Activated CD8-positive, alpha-beta memory T cell treated with anti-CD3 and anti-CD28 coated beads, Interleukin-2, amount 10 ng/mL, durations not matched to agents 7 days and 5 days (primary cell): ENCODE results near the gene SNN. TPM values are rescaled to one million over a fixed set of nuclear protein-coding genes. Genes with fewer than 3 reads are reported as not detected.

ENCODE experiments used
- ATAC-seq: fragments of 150-1000 bp; cut with Tn5 transposase; one replicate; pipeline ENCODE4 v1.10.0; 2021; ENCODE audit warnings: moderate library complexity
- CTCF ChIA-PET: fragments of 350-600 bp; sonication (Branson Sonifier 250); formaldehyde crosslinking; loops from one replicate; lab custom pipeline; 2021; ENCODE audit warnings: antibody characterized with exemption; lab: Charles Lee
- DNase-seq: peaks from one replicate; pipeline ENCODE4 v3.0.0-alpha.2; 2020
- H3K27ac Mint-ChIP-seq: one replicate; pipeline ENCODE4 v1.8.0; 2021; ENCODE audit warnings: mild to moderate bottlenecking, mixed read lengths
- H3K27me3 Mint-ChIP-seq: one replicate; pipeline ENCODE4 v1.8.0; 2021; ENCODE audit warnings: mixed read lengths
- H3K36me3 Mint-ChIP-seq: one replicate; pipeline ENCODE4 v1.8.0; 2021; ENCODE audit warnings: mild to moderate bottlenecking, mixed read lengths
- H3K4me1 Mint-ChIP-seq: one replicate; pipeline ENCODE4 v1.8.0; 2021; ENCODE audit warnings: mixed read lengths
- H3K4me3 Mint-ChIP-seq: one replicate; pipeline ENCODE4 v1.8.0; 2021; ENCODE audit warnings: mild to moderate bottlenecking, moderate library complexity, mixed read lengths
- H3K9me3 Mint-ChIP-seq: one replicate; pipeline ENCODE4 v1.8.0; 2022; ENCODE audit warnings: low read depth, mixed read lengths
- total RNA-seq, 2 experiments: library from RNA; stranded (reverse); gene quantifications; one replicate each; pipeline ENCODE4 v1.2.3, GENCODE V29; 2021

Gene SNN
- total RNA-seq, 2 experiments from 2014 or later = 3.0 to 4.0 TPM

- Mint-ChIP-seq H3K36me3 (peaks cover 39% of the 10 kb centered on the region), H3K27ac (no peak overlapping the region), H3K4me1 (peaks cover 19% of the 10 kb centered on the region), H3K9me3 (no peaks in the 10 kb centered on the region), H3K4me3 (no peak overlapping the region), H3K27me3 (no peaks in the 10 kb centered on the region)
- DNase-seq (peak; percentile 29), ATAC-seq (no peak)
- CTCF ChIA-PET = interaction anchor here (1.0 to 1.1 kb wide), 2 partner anchors 9 to 310 kb away, joined by 3 to 4 read pairs; no protein-coding TSS in a partner anchor
Measured at GRCh38 chr16:11706180-11706742, 38.0 kb downstream of the SNN start.

DNA sequence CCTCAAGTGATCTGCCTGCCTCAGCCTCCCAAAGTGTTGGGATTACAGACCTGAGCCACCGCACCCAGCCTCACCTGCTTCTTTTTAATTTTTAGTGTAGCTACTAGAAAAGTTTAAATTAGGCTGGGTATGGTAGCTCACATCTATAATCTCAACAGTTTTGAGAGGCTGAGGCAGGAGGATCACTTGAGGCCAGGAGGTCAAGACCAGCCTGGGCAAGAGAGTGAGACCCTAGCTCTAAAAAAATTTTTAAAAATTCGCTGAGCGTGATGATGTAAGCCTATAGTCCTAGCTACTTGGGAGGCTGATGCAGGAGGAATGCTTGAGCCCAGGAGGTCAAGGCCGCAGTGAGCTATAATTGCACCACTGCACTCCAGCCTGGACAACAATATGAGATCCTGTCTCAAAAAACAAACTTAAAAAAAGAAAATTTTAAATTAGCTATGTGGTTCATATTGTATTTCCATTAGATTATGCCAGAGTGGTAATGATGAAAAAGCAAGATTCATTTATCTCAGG is 39.5 kb downstream of the SNN start:
- peaks cover 39% of the 10 kb centered on the region for H3K36me3 Mint-ChIP-seq
- no peak overlapping the region for H3K27ac Mint-ChIP-seq
- no peaks in the 10 kb centered on the region for H3K27me3 Mint-ChIP-seq
- H3K9me3 Mint-ChIP-seq = no peaks in the 10 kb centered on the region
- H3K4me1 Mint-ChIP-seq = peaks cover 21% of the 10 kb centered on the region
- CTCF ChIA-PET = interaction anchor here (0.9 to 1.6 kb wide), 6 partner anchors 11 to 311 kb away, joined by 3 to 4 read pairs (median 4); no protein-coding TSS in a partner anchor
- ATAC-seq (no peak), DNase-seq (no peak)
- H3K4me3 Mint-ChIP-seq = no peak overlapping the region

- ATAC-seq = no peak
- CTCF ChIA-PET = interaction anchor here (0.9 to 1.6 kb wide), 7 partner anchors 12 to 312 kb away, joined by 3 to 4 read pairs (median 4); partner anchors contain the start of gene ZC3H7A
- no peak overlapping the region for H3K27ac Mint-ChIP-seq
- no peak for DNase-seq
- H3K4me3 Mint-ChIP-seq = no peak overlapping the region
- no peaks in the 10 kb centered on the region for H3K27me3 Mint-ChIP-seq
- H3K9me3 Mint-ChIP-seq = no peaks in the 10 kb centered on the region
- H3K4me1 Mint-ChIP-seq = peaks cover 16% of the 10 kb centered on the region
- H3K36me3 Mint-ChIP-seq = peaks cover 34% of the 10 kb centered on the region
Measured at GRCh38 chr16:11708421-11708820, 40.2 kb downstream of the SNN start.

DNA sequence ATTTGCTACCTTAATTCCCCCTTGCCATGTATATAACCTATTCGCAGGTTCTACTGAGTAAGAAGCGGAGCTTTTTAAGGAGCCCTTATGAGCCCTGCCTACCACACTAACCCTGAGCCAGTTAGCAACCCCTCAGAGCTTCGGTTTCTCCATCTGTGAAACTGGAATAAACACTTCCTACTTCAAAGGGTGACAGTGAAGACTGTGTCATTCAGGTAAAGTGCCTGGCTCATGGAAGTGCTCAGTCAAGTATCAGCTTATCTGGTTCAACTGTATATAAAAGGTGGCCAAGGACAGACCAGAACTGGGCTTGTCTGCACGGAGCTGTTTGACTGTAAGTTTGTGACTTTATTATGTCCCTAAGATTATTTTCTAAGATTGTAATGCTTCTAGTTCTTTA is 43.4 kb downstream of the SNN start:
- Mint-ChIP-seq H3K36me3 (peaks cover 23% of the 10 kb centered on the region), H3K27ac (no peak overlapping the region), H3K27me3 (no peaks in the 10 kb centered on the region), H3K4me1 (peaks cover 15% of the 10 kb centered on the region), H3K4me3 (no peak overlapping the region), H3K9me3 (no peaks in the 10 kb centered on the region)
- CTCF ChIA-PET = interaction anchor here (0.6 to 6.6 kb wide), 7 partner anchors 11 to 758 kb away, joined by 3 to 62 read pairs (median 5); no protein-coding TSS in a partner anchor
- ATAC-seq (no peak), DNase-seq (no peak)

GRCh38 chr16:11712122-11712521 is 43.9 kb downstream of the SNN start:
- CTCF ChIA-PET = interaction anchor here (0.8 to 6.6 kb wide), 10 partner anchors 10 to 758 kb away, joined by 3 to 62 read pairs (median 4); no protein-coding TSS in a partner anchor
- H3K36me3 Mint-ChIP-seq = peaks cover 24% of the 10 kb centered on the region

DNA sequence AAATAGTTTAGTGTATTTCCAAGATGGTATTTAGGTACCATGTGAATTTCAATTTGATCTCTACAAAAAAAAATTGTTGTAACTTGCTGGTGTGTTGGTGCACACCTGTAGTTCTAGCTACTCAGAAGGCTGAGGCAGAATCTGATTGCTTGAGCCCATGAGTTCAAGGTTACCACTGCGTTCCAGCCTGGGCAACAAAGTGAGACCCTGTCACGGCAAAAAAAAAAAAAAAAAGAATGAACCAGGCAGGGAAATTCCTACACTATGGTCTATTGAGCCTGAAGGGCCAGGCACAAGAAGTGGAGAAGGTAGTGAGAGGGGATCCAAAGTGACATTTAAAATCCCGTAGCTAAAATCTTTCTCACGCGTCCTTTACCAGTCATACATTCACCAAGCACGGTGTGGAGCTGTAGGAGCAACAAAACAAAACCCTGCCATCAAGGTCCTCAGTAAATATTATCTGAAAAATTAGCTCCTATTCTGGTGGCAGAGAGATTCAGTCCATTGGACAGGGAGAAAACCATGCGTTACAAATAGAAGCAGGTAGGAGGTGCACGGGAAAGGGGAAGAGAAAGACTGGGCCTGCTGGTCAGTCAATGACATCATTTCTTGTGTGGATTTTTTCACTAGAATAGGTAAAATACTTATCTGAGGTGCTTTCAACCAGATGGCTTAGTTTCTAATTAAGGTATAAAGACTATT is 47.1 kb downstream of the SNN start:
- ATAC-seq (no peak), DNase-seq (no peak)
- Mint-ChIP-seq H3K4me1 (peaks cover 16% of the 10 kb centered on the region), H3K36me3 (peaks cover 21% of the 10 kb centered on the region), H3K9me3 (no peaks in the 10 kb centered on the region), H3K4me3 (no peak overlapping the region), H3K27ac (no peak overlapping the region), H3K27me3 (no peaks in the 10 kb centered on the region)
- CTCF ChIA-PET = interaction anchor here (0.6 to 6.6 kb wide), 27 partner anchors 8 to 918 kb away, joined by 3 to 62 read pairs (median 4); no protein-coding TSS in a partner anchor

More at GRCh38 chr16:11712122-11712521, 43.9 kb downstream of the SNN start:
- H3K27me3 Mint-ChIP-seq = no peaks in the 10 kb centered on the region
- H3K27ac Mint-ChIP-seq = no peak overlapping the region
- ATAC-seq = no peak
- no peak overlapping the region for H3K4me3 Mint-ChIP-seq
- peaks cover 16% of the 10 kb centered on the region for H3K4me1 Mint-ChIP-seq
- no peaks in the 10 kb centered on the region for H3K9me3 Mint-ChIP-seq
- DNase-seq = no peak

- CTCF ChIA-PET = interaction anchor here (0.9 to 6.6 kb wide), 7 partner anchors 19 to 753 kb away, joined by 3 to 62 read pairs (median 4); partner anchors contain the start of gene ZC3H7A
- Mint-ChIP-seq H3K9me3 (no peaks in the 10 kb centered on the region), H3K36me3 (peaks cover 22% of the 10 kb centered on the region), H3K4me1 (peaks cover 14% of the 10 kb centered on the region), H3K4me3 (no peak overlapping the region), H3K27ac (no peak overlapping the region), H3K27me3 (no peaks in the 10 kb centered on the region)
- ATAC-seq = no peak
- no peak for DNase-seq
Measured at GRCh38 chr16:11716336-11716735, 48.1 kb downstream of the SNN start.

DNA sequence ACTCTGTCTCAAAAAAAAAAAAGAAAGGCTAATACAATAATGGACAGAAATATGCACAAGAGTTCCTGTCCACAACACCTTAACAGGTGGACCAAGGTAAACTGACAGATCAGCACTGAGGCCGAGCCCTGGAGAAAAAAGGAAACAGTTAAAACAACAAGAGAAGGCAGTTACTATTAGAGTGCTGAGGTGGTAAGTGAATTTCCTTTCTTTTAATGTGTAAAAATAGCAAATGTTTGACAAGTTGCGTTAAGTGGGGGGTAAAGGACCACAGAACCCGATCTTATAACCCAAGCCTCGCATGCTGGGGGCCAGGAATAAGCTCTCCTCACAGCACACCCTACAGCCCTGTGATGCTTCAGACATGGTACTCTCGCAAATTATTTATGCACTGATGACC is 49.6 kb downstream of the SNN start:
- H3K27me3 Mint-ChIP-seq = no peaks in the 10 kb centered on the region
- H3K9me3 Mint-ChIP-seq = no peaks in the 10 kb centered on the region
- no peak for ATAC-seq
- no peak overlapping the region for H3K27ac Mint-ChIP-seq
- H3K4me3 Mint-ChIP-seq = no peak overlapping the region
- peaks cover 25% of the 10 kb centered on the region for H3K36me3 Mint-ChIP-seq
- peaks cover 8% of the 10 kb centered on the region for H3K4me1 Mint-ChIP-seq
- CTCF ChIA-PET = interaction anchor here (6.6 kb wide), 1 partner anchor 187 kb away, joined by 62 read pairs; no protein-coding TSS in a partner anchor
- no peak for DNase-seq

GRCh38 chr16:11719171-11719570 is 50.9 kb downstream of the SNN start:
- Mint-ChIP-seq H3K4me1 (peaks cover 5% of the 10 kb centered on the region), H3K36me3 (peaks cover 31% of the 10 kb centered on the region), H3K27ac (no peak overlapping the region), H3K9me3 (no peaks in the 10 kb centered on the region), H3K4me3 (no peak overlapping the region), H3K27me3 (no peaks in the 10 kb centered on the region)
- DNase-seq = no peak
- ATAC-seq = no peak
- CTCF ChIA-PET = interaction anchor here (0.6 to 1.4 kb wide), 4 partner anchors 23 to 754 kb away, joined by 3 to 4 read pairs (median 4); partner anchors contain the start of gene TXNDC11

GRCh38 chr16:11719762-11720161 is 51.5 kb downstream of the SNN start:
- CTCF ChIA-PET = interaction anchor here (0.6 to 1.3 kb wide), 4 partner anchors 188 to 755 kb away, joined by 3 to 4 read pairs (median 4); no protein-coding TSS in a partner anchor
- Mint-ChIP-seq H3K4me3 (no peak overlapping the region), H3K36me3 (peaks cover 28% of the 10 kb centered on the region), H3K27ac (no peak overlapping the region), H3K27me3 (no peaks in the 10 kb centered on the region), H3K4me1 (peaks cover 2% of the 10 kb centered on the region), H3K9me3 (no peaks in the 10 kb centered on the region)
- DNase-seq (no peak), ATAC-seq (no peak)

GRCh38 chr16:11721781-11722467 is 53.7 kb downstream of the SNN start:
- no peaks in the 10 kb centered on the region for H3K27me3 Mint-ChIP-seq
- CTCF ChIA-PET = interaction anchor here (1.3 kb wide), 1 partner anchor 10 kb away, joined by 3 read pairs; no protein-coding TSS in a partner anchor
- DNase-seq (no peak), ATAC-seq (no peak)
- no peak overlapping the region for H3K4me3 Mint-ChIP-seq
- peaks cover 33% of the 10 kb centered on the region for H3K36me3 Mint-ChIP-seq
- H3K9me3 Mint-ChIP-seq = no peaks in the 10 kb centered on the region
- H3K27ac Mint-ChIP-seq = no peak overlapping the region
- no peaks in the 10 kb centered on the region for H3K4me1 Mint-ChIP-seq

- no peaks in the 10 kb centered on the region for H3K27me3 Mint-ChIP-seq
- H3K27ac Mint-ChIP-seq = no peak overlapping the region
- CTCF ChIA-PET = interaction anchor here (0.9 to 2.9 kb wide), 3 partner anchors 8 to 190 kb away, joined by 3 to 13 read pairs (median 4); no protein-coding TSS in a partner anchor
- DNase-seq (no peak), ATAC-seq (no peak)
- H3K4me1 Mint-ChIP-seq = no peaks in the 10 kb centered on the region
- H3K9me3 Mint-ChIP-seq = no peaks in the 10 kb centered on the region
- no peak overlapping the region for H3K4me3 Mint-ChIP-seq
- peaks cover 34% of the 10 kb centered on the region for H3K36me3 Mint-ChIP-seq
Measured at GRCh38 chr16:11722468-11722808, 54.2 kb downstream of the SNN start.
